Fibroblast of skin of left biceps (primary cell): ENCODE results near the gene HTRA3.

ENCODE experiments used
- DNase-seq, 2 experiments: peaks; one replicate each; pipeline ENCODE4 v3.0.0-alpha.2; 2013; ENCODE audit warnings: low read depth in 2 of 2

Gene HTRA3

GRCh38 chr4:8308856-8309771 lies 39.6 kb downstream of the HTRA3 start:
- no peak for DNase-seq

DNA sequence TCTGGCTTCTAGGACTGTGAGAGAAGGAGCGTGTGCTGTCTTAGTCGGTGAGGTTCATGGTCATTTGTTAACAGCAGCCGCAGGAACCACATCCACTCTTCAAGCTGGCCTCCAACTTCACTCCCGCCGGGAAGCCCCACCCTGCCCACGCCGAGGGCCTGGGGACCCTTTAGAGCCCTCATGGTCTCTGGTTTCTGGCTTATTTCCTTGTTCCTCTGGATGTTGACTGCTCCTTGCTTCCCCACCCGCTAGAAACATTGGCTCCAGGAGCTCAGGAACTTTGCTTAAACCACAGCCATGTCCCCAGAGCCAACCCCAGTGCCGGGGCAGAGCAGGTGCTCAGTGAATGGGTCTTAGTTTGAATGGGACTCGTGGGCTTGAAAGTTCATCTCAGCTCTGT lies 40.8 kb downstream of the HTRA3 start:
- DNase-seq = no peak

DNA sequence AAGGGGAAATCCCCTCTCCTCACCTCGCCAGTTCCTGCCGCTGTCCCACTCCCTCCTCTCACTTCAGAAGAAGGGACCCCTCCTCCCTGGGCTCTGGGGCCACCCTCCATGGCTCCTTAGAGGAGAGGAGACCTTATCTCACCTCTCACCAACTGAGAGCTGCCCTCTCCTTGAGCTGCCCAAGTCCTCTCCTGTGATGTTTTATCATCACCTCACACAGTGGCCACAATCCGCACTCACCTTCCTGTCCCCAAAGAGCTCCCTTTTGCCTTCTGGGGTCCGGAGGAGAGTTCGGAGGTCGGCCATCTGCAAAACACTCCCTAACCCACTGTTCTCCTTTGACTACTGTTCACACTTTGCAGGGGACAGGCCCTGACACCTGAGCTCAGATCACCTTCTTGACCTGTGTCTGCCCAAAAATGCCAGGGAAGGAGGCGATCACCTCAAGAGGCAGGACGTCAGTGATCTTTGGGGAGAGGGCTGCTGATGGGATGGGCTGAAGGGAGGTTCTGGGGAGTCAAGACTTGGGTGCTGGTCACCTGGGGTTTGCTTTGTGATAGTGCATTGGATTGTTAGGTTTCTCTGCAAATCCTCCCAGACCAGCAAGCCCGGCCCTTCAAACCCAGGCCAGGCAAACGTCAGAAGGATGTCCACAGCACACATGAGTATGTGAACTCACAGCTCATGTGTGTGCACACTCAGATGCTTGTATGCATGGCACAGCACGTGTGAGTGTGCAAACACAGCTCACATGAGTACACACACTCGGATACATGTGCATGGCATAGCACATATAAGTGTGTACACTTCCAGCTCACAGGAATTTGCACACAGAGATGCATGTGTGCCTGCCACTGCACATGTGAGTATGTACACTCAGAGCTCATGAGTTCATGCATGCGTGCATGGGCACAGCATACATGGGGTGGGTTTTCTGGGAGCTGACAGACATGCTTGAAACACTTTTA lies 41.8 kb downstream of the HTRA3 start:
- DNase-seq = no peak

DNA sequence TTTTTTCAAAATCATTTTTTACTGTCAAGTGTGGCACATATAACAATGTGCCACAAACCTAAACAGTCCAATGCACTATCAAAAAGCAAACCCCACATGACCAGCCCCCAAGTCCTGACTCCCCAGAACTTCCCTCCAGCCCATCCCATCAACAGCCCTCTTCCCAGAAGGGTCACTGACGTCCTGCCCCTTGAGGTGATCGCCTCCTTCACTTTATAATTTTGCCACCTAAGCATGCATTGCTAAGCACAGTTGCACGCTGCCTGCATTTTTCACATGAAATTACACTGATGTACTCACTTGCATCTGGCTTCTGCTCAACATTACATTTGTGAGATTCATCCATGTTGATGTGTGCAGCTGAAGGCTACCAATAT lies 42.5 kb downstream of the HTRA3 start:
- DNase-seq = no peak

DNA sequence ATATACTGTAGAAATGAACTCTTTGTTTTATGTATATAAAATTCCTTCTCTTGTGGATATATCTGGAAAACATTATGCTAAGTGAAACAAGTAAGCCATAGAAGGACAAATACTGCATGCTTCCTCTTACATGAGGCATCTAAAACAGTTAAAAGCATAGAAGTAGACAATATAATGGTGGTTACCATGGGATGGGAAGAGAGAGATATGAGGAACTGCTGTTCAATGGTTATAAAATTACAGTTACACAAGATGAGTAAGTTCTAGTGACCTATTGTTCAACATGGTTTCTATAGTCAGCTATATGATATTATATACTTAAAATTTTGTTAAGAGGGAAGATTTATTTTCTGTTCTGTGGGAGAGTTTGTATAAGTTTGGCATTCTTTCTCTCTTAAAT lies 43.4 kb downstream of the HTRA3 start:
- no peak for DNase-seq

GRCh38 chr4:8314691-8315255 lies 45.2 kb downstream of the HTRA3 start:
- no peak for DNase-seq

DNA sequence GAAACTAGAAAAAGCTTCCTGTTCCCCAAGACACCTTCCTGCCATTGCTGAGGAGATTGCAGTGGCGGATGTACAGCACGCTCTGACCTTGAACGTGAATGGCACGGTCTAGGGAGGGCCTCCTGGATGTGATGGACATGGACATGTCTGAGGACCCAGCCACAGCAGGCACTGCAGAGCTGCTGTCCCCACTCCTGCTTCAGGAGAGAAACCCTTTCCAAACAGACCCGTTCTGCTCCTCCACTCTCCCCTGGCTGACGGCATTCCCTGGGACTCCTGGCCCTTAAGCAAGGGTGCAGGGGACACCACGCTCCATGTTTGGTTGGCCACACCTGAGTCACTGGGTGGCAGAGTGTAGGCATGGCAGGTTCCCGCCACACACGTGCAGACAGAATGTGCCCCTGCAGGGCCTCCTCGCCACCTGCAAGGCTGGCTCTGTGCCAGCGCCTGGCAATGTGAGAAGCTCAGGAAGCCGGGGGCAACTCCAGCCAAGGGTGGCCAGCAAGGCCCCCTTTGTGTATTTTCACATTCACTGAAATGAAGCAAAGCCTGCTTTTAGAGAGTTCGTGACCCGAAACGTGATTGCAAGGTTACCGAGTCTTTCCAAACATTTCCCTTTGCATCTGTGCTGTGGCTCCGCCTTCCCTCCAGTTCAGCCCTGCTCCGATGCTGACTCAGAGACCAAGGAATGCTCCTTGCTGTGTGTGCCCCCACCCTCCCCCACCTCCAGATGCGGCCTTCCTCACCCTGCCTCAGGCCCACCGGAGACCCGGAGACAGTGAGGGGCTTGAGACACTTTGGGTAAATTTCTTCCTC lies 46.1 kb downstream of the HTRA3 start:
- DNase-seq = peak; percentile 53 to 55

GRCh38 chr4:8316251-8316771 lies 46.8 kb downstream of the HTRA3 start:
- no peak for DNase-seq

DNA sequence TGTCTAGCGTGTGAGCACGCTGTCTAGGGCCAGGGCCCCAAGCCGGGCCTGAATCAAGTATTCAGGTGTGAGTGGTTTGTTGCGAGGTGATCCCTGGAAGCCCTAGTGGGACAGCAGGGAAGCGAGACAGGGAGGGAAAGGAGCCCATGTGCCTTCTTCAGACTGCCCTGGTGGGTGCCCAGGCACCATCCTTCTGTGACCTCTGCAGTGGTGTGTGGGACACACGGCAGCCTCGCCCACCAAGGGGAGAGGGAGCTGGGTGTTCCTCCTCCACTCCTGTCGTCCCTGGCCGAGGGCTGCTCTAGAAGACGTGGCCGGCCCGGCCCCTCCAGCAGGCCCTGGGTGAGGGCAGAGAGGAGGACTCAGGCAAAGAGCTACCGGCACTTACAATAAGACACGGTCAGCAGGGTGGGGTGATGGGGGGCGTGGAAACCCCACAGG lies 47.4 kb downstream of the HTRA3 start:
- no peak for DNase-seq

GRCh38 chr4:8317474-8317873 lies 47.9 kb downstream of the HTRA3 start:
- no peak for DNase-seq

GRCh38 chr4:8318509-8318908 lies 49.0 kb downstream of the HTRA3 start:
- no peak for DNase-seq

DNA sequence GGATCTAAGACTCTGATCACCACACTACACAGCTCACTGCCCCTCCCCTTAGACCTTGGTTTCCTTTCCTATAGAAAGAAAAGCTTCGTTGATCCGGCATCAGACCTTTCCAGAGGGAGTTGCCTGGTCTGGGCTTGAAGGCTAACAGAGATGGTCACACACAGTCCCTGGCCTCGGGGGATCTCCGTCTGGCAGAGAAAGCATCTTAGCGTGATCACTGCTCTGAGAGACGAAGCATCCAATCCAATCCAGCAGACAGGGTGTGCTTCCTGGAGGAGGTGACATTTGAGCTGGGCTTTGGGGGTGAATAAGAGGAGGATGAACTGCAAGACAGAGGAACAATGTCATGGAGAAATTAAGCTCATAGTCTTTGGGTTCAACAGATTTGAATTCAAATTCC lies 49.5 kb downstream of the HTRA3 start:
- DNase-seq = no peak

DNA sequence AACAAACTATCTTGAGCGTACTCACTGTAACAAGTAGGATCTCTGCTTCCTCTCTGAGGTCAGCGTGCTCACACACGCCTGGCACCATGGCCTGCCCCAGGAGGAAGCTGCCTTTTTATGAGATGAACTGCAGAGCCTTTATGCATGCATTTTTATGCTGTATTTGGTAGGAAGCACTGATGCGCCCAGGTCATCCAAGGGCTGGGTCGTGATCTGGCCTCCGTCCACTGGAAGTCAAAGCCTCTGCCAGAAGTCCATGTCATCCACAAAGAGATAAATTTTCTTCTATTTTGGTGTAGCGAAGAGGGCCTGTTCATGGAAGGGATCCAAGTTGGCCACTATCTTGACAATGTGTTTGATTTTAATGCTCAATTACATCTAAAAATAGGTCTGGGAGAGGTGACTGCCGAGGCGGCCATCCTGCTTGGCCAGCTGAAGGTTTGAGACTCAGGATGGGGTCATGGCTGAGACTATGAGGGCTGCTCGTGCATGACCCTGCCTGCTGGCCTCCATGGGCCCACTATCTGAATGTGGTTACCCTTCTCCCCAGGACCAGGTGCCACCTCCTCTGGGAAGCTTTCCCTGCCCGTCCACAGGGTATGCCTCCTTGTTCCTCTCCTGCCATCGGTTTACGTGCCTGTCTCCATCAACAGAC lies 50.3 kb downstream of the HTRA3 start:
- no peak for DNase-seq

- DNase-seq = no peak
Measured at GRCh38 chr4:8320386-8320750, 50.8 kb downstream of the HTRA3 start.

DNA sequence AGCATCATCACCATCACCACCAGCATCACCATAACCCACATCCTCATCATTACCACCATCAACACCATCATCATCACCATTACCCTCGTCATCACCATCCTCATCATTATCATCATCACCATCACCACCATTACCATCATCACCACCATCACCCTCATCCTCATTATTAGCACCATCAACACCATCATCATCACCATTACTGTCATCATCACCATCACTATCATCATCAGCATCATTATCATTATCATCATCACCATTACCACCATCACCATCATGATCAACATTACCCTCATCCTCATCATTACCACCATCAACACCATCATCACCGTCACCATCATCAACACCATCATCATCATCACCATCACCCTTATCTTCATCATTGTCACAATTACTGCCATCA lies 51.7 kb downstream of the HTRA3 start:
- no peak for DNase-seq

- no peak for DNase-seq
Measured at GRCh38 chr4:8321771-8322170, 52.2 kb downstream of the HTRA3 start.

DNA sequence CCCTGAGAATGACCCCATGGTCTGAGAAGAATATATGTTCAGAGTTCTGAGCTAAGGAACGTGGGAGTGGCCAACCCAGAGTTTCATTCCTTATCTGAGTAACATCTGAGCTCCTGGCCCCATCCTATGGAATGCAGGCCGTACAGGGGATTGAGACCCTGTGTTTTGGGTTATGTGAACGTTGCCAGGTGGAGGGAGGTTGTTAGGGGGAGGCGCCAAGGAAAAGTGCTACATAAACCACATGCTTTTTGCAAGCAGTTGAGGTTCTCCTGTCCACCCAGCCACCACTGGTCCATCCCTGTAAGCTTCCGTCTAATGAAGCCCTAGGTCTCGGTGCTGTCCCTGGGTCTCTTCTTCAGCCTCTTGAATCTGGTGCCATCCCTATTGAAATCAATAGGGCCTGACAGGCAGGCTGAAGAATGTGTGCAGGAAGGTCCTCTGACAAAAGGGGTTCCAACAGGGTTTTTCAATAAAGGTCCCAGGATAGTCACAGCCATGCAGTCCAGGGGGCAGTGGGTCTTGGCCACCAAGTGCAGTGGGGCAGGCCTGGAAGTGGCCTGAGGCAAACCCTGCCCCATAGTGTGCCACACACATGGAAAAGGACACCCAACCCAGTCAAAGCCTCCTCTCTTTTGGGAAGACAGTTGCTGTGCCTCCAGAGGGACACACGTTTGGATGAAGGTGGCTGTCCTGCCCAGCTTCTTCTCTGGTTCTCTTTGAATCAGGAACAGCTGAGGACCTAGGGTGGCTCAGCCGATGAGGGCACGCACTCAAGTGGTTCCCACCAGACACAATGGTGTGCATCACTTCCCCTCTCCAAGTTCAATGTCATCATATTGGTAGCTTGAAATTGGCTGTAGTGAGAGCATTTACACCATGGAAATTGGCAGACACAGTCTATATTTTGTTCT lies 53.5 kb downstream of the HTRA3 start:
- no peak for DNase-seq

DNA sequence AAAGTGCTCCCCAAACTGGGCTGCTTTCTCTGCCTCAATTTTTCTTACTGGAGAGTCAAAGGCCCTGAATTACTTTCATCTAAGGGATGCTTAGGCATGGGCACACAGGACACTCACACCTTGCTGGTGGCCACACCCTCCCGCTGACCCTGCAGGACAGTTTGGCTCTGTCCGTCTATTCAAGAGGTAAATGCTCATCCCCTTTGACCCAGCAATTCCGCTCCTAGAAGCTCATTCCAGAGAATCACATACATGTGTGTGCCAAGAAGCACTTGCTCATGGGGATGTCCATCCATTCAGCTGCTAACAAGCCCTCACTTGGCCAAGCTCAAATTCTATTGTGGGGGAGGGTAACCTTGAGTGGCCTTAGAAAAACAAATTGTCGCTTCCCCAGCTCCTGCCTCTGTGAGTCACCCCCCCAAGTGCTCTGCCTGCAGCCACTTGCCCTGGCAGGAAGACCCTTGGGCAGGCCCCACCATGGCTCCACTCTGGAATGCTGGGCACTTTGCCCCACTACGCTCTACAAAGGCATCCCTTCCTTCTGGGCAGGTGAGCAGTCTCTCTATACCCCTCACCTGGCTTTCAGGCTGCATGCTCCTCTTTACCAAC lies 54.5 kb downstream of the HTRA3 start:
- DNase-seq = no peak

- DNase-seq = no peak
Measured at GRCh38 chr4:8324640-8325239, 55.2 kb downstream of the HTRA3 start.
